GM18505 (cell line): ENCODE data around the gene NTM.
"Not testable (repeated sequence)": the region's sequence is repeated elsewhere in the genome, so short reads cannot be mapped to it uniquely, and the experiment has no call there.

ENCODE experiments used
- ATAC-seq: cut with Tn5 transposase; IDR thresholded peaks from one replicate; pipeline ENCODE4 v1.9.1; 2021; ENCODE audit not compliant: unreplicated experiment
- POLR2A ChIP-seq: IDR thresholded peaks from 4 replicates; pipeline ENCODE4 v1.6.1; 2011; ENCODE audit warnings: borderline replicate concordance; ENCODE audit not compliant: insufficient read depth, insufficient read length; ENCODE audit errors: extremely low read depth

The NTM gene

DNA sequence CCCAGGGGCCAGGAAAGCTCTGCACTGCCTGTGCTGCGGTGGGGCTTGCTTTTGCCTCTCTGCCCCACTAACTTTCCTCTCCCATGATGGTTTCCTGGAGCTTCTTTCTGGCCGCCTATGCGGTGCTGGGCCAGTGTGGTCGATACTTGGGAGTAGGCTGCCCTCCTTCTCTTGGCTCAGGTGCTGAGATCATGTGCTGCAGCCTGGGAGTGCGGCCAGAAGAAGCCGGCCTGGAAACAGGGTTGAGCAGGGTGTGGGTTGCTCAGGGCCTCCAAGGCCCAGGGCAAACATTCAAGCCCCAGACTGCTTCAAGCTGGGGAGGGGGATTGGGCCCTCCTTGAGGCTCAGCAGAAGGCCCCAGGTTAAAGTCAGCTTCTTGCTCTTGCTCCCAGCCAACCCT is 125.0 kb downstream of the NTM start:
- no peak for ATAC-seq
- TF ChIP-seq POLR2A, result no peak

DNA sequence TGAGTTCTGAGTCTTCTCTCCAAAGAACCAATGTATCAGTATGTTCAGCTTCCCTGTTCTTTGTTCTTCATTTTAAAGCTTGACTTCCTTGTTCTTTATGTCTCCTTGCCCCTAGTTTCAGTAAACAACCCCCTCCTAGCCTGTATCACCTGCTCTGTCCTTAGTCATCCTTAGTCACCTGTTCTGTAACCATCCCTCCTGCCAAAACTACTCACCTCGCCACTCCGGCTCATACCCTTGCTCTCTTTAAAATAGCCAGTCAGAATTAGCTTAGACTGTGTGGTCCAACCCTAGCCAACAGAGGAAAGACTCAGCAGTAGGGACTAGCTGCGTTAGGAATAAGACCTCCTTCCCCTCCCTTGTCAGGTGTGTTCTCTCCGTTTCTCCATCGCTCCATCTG is 127.3 kb downstream of the NTM start:
- not testable (repeated sequence) for ATAC-seq

DNA sequence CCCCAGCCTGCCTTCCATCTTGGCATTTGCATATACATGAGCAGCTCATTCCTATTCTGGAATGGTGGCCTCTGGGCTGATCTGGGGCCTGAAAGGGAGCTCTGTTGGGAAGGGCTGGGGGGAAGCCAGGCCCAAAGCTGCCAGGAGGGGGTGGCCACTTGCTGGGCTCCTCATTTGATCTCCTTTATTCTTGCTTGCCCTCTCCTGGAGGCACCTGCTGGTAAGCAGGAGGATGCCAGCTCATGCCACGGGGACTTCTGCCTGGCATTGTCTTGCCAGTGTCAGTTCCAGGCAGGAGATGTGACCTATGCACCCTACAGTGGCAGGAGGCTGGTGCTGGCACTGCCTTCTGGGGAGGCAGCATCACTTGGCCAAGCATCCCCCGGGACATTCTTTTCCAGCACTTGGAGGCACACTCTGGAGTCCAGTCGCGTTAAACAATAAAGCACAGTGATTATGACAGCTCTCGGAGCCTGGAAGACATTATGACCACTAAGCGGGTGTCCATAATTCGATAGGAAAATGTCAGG is 128.3 kb downstream of the NTM start:
- no peak for ATAC-seq
- no peak for TF ChIP-seq POLR2A

DNA sequence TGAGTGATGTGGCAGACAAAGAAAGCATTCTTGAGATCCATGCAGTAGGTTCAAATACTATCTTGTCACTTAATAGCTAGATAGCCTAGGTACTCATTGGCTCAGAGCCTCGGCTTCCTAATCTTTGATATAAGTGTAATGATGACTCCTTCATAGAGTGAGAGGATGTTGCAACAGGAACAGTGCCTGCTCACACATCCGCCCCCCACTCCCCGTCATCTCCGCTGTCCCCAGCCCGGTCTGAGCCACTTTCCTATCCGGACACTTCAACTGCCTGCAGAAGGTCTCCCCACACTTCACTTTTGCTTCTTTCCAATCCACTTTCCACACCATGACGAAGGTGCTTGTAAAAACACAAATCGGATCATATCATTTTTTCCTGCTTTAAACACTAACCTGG is 128.8 kb downstream of the NTM start:
- TF ChIP-seq POLR2A, result no peak
- ATAC-seq, result no peak

DNA sequence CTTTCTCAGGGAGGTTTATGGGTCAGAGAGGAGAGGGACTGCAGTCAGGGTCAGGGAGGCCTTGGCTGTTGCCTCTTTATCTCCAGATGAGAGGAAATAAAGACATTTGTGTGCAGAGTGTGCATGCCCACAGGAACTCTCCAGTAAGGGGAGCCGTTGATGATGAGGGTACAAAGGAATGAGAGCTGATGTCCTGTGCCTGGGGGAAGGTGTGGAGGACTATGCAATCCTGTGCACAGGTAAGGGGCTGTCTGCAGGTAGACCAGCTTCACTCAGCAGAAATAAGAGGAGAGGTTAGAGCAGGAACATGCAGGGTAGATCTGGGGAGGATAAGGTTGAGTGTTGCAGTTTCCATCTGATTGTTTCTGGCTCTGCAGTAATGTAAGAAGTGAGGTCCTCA is 132.6 kb downstream of the NTM start:
- TF ChIP-seq POLR2A, result no peak
- ATAC-seq, result no peak

DNA sequence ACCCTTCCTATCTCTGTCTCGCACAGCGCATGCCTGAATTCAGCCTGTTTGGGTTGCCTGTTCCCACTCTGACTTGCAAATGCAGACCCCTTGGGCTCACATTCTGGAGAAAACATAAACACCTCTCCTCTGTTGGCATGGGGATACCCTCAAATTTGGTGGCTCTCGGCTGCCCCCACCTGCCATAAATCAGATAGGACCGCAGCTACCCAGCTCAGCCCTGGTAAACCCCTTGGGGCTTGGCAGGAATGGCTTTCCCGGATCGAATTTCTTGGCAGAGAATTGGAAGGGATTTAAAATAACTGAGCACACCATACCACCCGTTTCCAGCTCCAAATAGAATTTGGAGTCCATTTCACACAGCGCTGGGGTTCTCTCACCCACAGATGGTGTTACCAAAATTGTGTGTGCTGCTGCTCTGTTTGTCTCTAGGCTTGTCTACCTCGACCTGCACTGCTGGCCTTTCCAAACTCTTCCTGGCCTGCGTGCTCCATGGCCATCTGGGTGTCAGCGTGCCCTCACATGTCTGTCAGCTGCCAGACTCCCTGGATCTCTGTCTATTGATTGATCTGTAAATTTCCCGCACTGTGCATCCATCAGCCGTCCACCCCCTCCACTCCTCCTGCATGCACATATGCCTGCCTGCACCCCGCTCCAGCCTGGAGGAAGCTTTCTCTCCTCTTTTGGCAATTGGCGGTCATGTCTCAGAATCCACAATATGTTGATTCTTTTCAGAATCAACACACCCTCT is 134.0 kb downstream of the NTM start:
- no peak for TF ChIP-seq POLR2A
- ATAC-seq, result no peak

DNA sequence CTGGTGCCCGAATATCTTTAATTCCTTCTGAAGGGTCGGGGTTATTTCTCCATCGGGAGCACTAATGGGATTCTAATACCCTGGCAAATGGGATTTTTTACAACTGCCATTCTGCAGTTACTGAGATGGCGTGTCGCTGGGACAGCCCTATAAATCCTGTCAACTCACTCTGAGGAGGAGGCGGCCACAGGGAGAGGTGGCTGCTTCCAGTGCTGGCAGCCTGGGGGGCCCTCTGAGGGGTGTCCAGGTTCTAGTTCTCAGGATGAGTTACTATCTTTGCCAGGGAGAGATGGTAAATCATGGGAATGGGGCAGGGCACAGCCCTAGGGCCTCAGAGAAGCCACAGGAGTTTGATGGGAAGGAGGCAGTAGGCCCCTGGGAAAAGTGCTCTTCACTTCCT is 135.9 kb downstream of the NTM start:
- no peak for TF ChIP-seq POLR2A
- ATAC-seq, result no peak

DNA sequence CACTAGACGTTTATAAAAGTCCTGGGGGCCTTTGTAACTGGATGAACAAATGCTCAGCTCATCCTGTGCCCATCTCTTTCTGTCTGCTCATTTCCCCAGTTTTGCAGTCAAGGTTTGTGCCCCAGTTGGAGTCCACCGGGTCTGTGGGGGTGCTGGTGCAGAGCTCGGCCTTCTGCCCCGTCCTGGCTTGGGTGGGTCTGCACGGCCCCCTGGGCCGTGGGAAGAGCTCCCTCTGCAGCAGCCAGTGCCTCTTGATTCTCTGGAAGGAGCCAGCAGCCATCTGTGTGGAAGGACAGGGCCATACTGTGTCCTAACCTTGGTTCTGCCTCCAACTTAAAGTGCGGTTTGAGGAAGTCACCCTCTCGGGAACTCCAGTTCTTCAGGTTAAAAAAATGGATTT is 140.2 kb downstream of the NTM start:
- ATAC-seq, result no peak
- TF ChIP-seq POLR2A, result no peak

DNA sequence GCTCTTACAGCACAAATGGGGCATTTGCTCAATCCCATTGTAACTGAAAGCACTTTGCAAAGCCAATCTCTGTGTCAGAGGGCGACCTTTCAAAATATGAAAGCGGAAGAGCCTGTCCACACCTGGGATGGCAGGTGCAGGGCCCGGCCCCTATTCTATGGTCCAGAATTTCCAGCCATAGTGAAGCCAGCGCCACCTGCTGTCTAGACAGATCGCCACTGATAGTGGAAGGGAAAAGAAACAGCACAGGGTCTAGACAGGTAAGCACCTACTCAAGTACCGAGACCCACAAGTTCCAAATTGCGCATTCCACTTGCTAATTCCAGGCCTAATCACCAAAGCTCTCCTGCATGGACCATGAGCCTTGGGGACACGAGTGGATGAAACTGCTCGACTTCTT is 141.4 kb downstream of the NTM start:
- no peak for ATAC-seq
- TF ChIP-seq POLR2A, result no peak

DNA sequence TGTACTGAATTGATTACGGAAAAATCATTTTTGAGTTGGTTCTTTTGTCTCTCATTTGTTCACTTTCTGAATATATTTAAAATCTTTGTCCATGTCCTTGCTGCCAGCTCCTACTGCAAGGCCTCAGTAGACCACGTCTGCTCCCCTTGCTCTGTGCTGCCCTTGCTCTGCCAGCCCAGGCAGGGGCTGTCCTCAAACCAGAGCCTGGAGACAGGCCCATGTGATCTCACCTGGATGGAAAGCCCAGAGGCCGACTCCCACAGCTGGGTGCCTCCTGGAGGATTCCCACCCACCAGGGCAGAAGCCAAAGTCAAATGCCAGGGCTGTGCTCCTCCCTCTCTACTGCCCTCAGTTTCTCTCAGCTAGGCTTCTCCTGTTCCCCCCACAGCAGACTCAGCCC is 141.8 kb downstream of the NTM start:
- TF ChIP-seq POLR2A, result no peak
- no peak for ATAC-seq

DNA sequence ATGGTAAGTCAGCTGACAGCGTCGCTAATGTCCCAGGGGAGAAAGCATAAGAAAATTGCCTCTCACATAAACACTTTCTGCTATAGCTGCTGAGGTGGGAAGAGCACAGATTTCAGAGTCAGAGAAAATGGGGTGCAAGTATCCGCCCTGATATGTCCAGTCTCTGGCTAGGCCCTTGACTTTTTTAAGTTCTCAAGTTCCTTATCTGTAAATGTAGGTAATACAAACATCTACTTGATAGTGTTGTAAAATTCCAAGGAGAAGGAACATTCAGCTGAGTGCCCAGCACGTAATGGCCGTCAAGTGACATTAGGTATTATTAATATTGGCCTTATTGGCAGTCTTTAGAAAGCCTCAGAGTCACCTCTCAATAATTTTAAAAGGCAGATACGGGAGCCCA is 143.6 kb downstream of the NTM start:
- no peak for ATAC-seq
- no peak for TF ChIP-seq POLR2A

DNA sequence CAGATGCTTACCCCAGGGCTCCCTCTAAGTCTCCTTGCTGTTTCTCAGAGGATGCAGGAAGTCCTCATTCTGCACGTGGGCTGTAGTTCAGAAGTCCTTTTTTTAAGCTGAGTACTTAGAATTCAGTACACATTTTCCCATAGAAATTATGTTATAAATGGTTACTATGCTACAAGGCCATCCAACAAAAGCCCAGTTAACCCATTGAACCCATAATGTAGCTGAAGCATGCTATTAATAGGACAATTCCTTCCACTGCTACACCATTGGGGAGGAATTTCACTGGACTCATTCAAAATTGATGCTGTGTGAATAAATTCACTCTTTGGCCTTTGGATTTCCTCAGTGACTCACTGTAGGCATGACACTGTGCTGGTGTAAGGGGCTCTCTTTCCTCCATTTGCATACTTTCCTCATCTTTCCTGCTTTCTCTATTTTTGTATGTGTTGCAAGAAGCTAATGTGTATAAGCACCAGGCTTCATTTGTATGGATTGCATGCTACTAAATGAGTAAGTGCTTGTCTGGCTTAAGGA is 148.0 kb downstream of the NTM start:
- TF ChIP-seq POLR2A, result no peak
- ATAC-seq, result no peak

DNA sequence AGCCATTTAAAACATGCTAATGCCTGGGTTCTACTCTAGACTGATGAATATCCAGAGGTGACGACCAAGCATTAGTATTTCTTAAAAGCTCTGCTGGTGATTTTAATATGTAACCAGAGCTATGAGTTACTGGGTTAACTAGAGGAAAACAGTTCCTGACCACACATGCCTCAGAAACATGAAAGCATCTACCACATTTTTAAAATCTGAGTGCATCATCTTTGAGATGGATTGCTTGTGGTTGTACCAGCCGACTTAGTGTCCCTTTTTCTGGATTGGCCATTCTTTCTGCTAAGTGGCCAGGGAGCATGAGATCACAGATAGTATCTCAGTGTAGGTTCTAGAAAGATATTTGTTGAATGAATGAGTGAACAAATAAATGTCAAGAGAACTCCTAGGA is 152.4 kb downstream of the NTM start:
- ATAC-seq, result no peak
- no peak for TF ChIP-seq POLR2A

DNA sequence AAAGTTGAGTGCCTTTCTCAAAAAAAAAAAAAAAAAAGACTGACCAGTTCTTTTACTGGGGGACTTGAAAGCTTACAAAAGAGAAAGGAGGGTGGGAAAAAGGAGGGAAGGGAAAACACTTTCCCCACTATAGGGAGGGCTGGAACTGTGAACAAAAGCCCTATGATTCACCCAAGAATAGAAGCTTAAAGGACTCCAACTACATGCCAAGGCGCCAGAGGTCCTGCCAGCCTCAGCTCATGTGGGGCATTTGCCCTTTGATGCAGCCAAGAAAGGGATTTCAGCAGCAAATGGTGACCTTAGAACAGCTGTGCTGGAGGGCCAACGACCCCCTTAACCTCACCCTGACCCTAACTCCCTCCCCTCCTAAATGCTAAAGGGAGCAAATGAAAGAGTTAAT is 160.0 kb downstream of the NTM start:
- TF ChIP-seq POLR2A, result no peak

More for the DNA sequence above, 160.0 kb downstream of the NTM start:
- no peak for ATAC-seq
